Fibroblast of peridontal ligament (primary cell): ENCODE measurements around the gene SULT1C2.
A peak's percentile ranks its signal among the peaks of the same experiment; 100 is the strongest.

Experiments used
- DNase-seq: peaks from one replicate; pipeline ENCODE4 v3.0.0-alpha.2; 2010; ENCODE audit errors: extremely low read depth

The SULT1C2 gene

GRCh38 chr2:108293850-108294249, 5.2 kb downstream of the SULT1C2 start:
- no peak for DNase-seq

- peak; percentile 66 for DNase-seq
Measured at GRCh38 chr2:108297436-108298141, 8.9 kb downstream of the SULT1C2 start.

- no peak for DNase-seq
Measured at GRCh38 chr2:108301558-108301957, 12.9 kb downstream of the SULT1C2 start.

GRCh38 chr2:108304975-108305374, 16.3 kb downstream of the SULT1C2 start:
- no peak for DNase-seq

- DNase-seq = no peak
Measured at GRCh38 chr2:108305901-108306300, 17.2 kb downstream of the SULT1C2 start.

GRCh38 chr2:108309903-108310302, 21.2 kb downstream of the SULT1C2 start:
- DNase-seq = no peak

GRCh38 chr2:108314586-108315296, 26.0 kb downstream of the SULT1C2 start:
- no peak for DNase-seq

GRCh38 chr2:108315444-108315934, 26.8 kb downstream of the SULT1C2 start:
- DNase-seq = no peak

GRCh38 chr2:108316033-108316432, 27.3 kb downstream of the SULT1C2 start:
- DNase-seq = no peak

GRCh38 chr2:108316461-108317258, 28.0 kb downstream of the SULT1C2 start:
- peak; percentile 28 for DNase-seq

- no peak for DNase-seq
Measured at GRCh38 chr2:108320326-108320922, 31.7 kb downstream of the SULT1C2 start.

- DNase-seq = peak; percentile 18
Measured at GRCh38 chr2:108323619-108324018, 34.9 kb downstream of the SULT1C2 start.

GRCh38 chr2:108324531-108325255, 36.0 kb downstream of the SULT1C2 start:
- DNase-seq = peak; percentile 70

- DNase-seq = no peak
Measured at GRCh38 chr2:108325756-108326155, 37.1 kb downstream of the SULT1C2 start.

- no peak for DNase-seq
Measured at GRCh38 chr2:108329771-108330170, 41.1 kb downstream of the SULT1C2 start.

GRCh38 chr2:108330979-108331378, 42.3 kb downstream of the SULT1C2 start:
- DNase-seq = peak; percentile 88

- peak; percentile 19 for DNase-seq
Measured at GRCh38 chr2:108345951-108346350, 57.3 kb downstream of the SULT1C2 start.

GRCh38 chr2:108346827-108347226, 58.1 kb downstream of the SULT1C2 start:
- no peak for DNase-seq

- no peak for DNase-seq
Measured at GRCh38 chr2:108347786-108348185, 59.1 kb downstream of the SULT1C2 start.

- DNase-seq = peak; percentile 15
Measured at GRCh38 chr2:108348816-108349570, 60.3 kb downstream of the SULT1C2 start.

- no peak for DNase-seq
Measured at GRCh38 chr2:108349571-108349928, 60.9 kb downstream of the SULT1C2 start.
